Keratinocyte (primary cell): ENCODE results near the gene NAA15. TPM values are rescaled to one million over a fixed set of nuclear protein-coding genes. Genes with fewer than 3 reads are reported as not detected.

Experiments
- DNase-seq: peaks from one replicate; pipeline ENCODE4 v3.0.0-alpha.2; 2011; ENCODE audit warnings: low read depth, missing footprints, low spot score
- FAIRE-seq: peaks from 2 replicates; lab custom pipeline; 2011; peaks lifted over from hg19 to GRCh38; lab: Jason Lieb, UNC
- H2AFZ ChIP-seq: 2 replicates; pipeline ENCODE4 v1.6.0; 2012; ENCODE audit warnings: low read length, control low read depth, inconsistent platforms; ENCODE audit not compliant: control insufficient read depth
- H3K27ac ChIP-seq: 2 replicates; pipeline ENCODE4 v1.5.1; 2011; ENCODE audit warnings: low read length; ENCODE audit not compliant: control insufficient read depth, insufficient read depth
- H3K27me3 ChIP-seq: 3 replicates; pipeline ENCODE4 v1.6.0; 2011; ENCODE audit warnings: low read length; ENCODE audit not compliant: control insufficient read depth, insufficient read depth; ENCODE audit errors: extremely low read depth
- H3K36me3 ChIP-seq, 2 experiments: 2 replicates in 1 of 2; 3 replicates in 1 of 2; pipeline ENCODE4 v1.5.1; 2011; ENCODE audit warnings: low read length in 2 of 2, mild to moderate bottlenecking in 1 of 2; ENCODE audit not compliant: control insufficient read depth in 2 of 2, insufficient read depth in 2 of 2; ENCODE audit errors: extremely low read depth in 1 of 2
- H3K4me1 ChIP-seq: 3 replicates; pipeline ENCODE4 v1.5.1; 2011; ENCODE audit warnings: low read length; ENCODE audit not compliant: control insufficient read depth, insufficient read depth; ENCODE audit errors: extremely low read depth
- H3K4me2 ChIP-seq: 3 replicates; pipeline ENCODE4 v1.6.0; 2011; ENCODE audit warnings: low read depth, low read length; ENCODE audit not compliant: control insufficient read depth, insufficient read depth; ENCODE audit errors: extremely low read depth
- H3K4me3 ChIP-seq, 3 experiments: fragments of 200-600 bp in 1 of 3; sonication (generic) in 1 of 3; 2 replicates in 2 of 3; 3 replicates in 1 of 3; pipeline ENCODE4 v1.5.1; 2011 to 2016; ENCODE audit warnings: low read length in 3 of 3, mild to moderate bottlenecking in 3 of 3, control low read depth in 2 of 3, inconsistent platforms in 1 of 3, low read depth in 1 of 3, mixed read lengths in 1 of 3, mixed run types in 1 of 3, moderate library complexity in 1 of 3; ENCODE audit not compliant: control insufficient read depth in 2 of 3, insufficient read depth in 2 of 3; ENCODE audit errors: extremely low read depth in 1 of 3
- H3K79me2 ChIP-seq: 2 replicates; pipeline ENCODE4 v1.6.0; 2012; ENCODE audit warnings: low read length; ENCODE audit not compliant: control insufficient read depth, insufficient read depth
- H3K9ac ChIP-seq: 3 replicates; pipeline ENCODE4 v1.6.0; 2011; ENCODE audit warnings: low read length; ENCODE audit not compliant: control insufficient read depth, insufficient read depth; ENCODE audit errors: extremely low read depth
- H3K9me1 ChIP-seq: 3 replicates; pipeline ENCODE4 v1.6.0; 2011; ENCODE audit warnings: low read length; ENCODE audit not compliant: control insufficient read depth, insufficient read depth; ENCODE audit errors: extremely low read depth
- H3K9me3 ChIP-seq: 2 replicates; pipeline ENCODE4 v1.5.1; 2012; ENCODE audit warnings: low read depth, low read length; ENCODE audit not compliant: control insufficient read depth
- H4K20me1 ChIP-seq: 3 replicates; pipeline ENCODE4 v1.6.0; 2011; ENCODE audit warnings: low read length; ENCODE audit not compliant: control insufficient read depth, insufficient read depth; ENCODE audit errors: extremely low read depth
- CTCF ChIP-seq, 3 experiments: IDR thresholded peaks in 1 of 3; conservative IDR thresholded peaks in 1 of 3; optimal IDR thresholded peaks in 1 of 3; 2 replicates in 2 of 3; 3 replicates in 1 of 3; pipeline versions ENCODE3 to v1.5.1; 2011; ENCODE audit warnings: low read length in 3 of 3, mild to moderate bottlenecking in 3 of 3, moderate library complexity in 2 of 3, control low read depth in 1 of 3, inconsistent platforms in 1 of 3; ENCODE audit not compliant: insufficient read depth in 2 of 3; ENCODE audit errors: extremely low read depth in 1 of 3
- EZH2 ChIP-seq: IDR thresholded peaks from one replicate; pipeline ENCODE4 v1.6.1; 2012; ENCODE audit warnings: inconsistent platforms, mild to moderate bottlenecking, low read length, moderate library complexity
- dilution Hi-C: fragments of 300-500 bp; cut with MboI; formaldehyde crosslinking; loops from one replicate; pipeline ENCODE4 v1.7.0; 2020; ENCODE audit warnings: low sequenced_read_pairs; ENCODE audit not compliant: extremely low pct_ligation_motif_present
- polyA plus RNA-seq, 5 experiments: library from polyadenylated mRNA; depleted of rRNA in 3 of 5; stranded (reverse) in 3 of 5; stranded (forward) in 1 of 5; unstranded in 1 of 5; fragments of >200 nt; gene quantifications; 1 replicate in 1 of 5; 2 replicates in 3 of 5; 3 replicates in 1 of 5; pipeline versions ENCODE4 v1.2.1 to v1.2.3, GENCODE V29; 2011 to 2012; ENCODE audit warnings: missing spikeins in 2 of 5, low read depth in 1 of 5, low replicate concordance in 1 of 5

The NAA15 gene
- polyA plus RNA-seq, 1 donor (not counting 4 experiments of a cell fraction or from before 2014, with no cell fraction given): 37.2 TPM

DNA sequence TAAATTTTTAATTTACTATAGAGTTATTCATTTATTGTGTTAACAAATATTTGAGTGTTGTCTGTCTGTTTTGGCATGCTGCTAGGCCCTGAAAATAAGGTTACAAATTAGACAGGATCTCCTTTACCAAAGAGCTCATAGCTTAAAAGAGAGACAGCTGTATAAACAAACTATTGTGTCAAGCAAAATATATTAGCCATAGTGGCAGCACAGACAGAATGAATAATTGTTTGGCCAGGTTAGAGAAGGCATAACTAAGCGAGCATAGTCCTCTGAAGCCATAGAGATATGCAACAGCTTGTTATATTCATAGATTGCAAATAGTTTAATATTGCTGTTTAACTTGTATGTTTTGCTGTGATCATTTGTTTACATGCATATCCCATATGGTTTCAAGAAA lies 67.7 kb downstream of the NAA15 start:
- H3K79me2 ChIP-seq: peaks cover 5% of the 10 kb centered on the region
- H3K4me2 ChIP-seq: no peak overlapping the region
- no peak overlapping the region for H2AFZ ChIP-seq
- H3K9me1 ChIP-seq: no peaks in the 10 kb centered on the region
- no peaks in the 10 kb centered on the region for H3K9me3 ChIP-seq
- DNase-seq: no peak
- dilution Hi-C loops: no loop called here
- H3K4me1 ChIP-seq: no peaks in the 10 kb centered on the region
- no peaks in the 10 kb centered on the region for H4K20me1 ChIP-seq
- no peak for FAIRE-seq
- peaks cover 6 to 29% of the 10 kb centered on the region in 2 experiments for H3K36me3 ChIP-seq
- H3K27me3 ChIP-seq: no peaks in the 10 kb centered on the region
- TF ChIP-seq EZH2 (no peak), CTCF (optimal IDR thresholded peaks at IDR 0.05 in 1 of 3, IDR thresholded peaks at IDR 0.05 in 1 of 3, conservative IDR thresholded peaks at IDR 0.05 in 1 of 3; ENCODE audit: extremely low read depth in 1 of 3, insufficient read depth in 2 of 3, low read length in 3 of 3) (no peak)
- no peak overlapping the region for H3K9ac ChIP-seq
- H3K4me3 ChIP-seq: no peak overlapping the region
- H3K27ac ChIP-seq: no peak overlapping the region

DNA sequence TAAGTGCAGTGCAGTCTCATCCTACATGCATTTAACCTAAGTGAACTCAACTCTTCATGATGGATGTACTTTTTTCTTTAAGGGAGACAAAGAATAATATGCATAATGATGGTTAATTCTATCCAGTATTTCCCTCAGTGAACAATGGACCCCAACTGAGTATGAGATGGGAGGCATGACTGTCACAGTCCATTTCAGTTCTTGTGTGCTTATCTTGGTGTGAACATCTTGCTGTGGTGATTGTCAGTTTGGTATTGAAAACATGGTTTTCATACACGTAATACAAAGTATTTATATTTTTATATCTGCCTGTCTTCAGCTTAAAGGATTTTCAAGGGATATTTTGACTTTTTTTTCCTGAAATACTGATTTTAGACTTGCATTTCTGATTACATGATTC lies 72.9 kb downstream of the NAA15 start:
- DNase-seq: no peak
- Histone ChIP-seq H4K20me1 (no peaks in the 10 kb centered on the region), H3K4me3 (no peak overlapping the region), H3K9me1 (no peaks in the 10 kb centered on the region), H3K4me1 (no peaks in the 10 kb centered on the region), H2AFZ (no peak overlapping the region), H3K27me3 (no peaks in the 10 kb centered on the region), H3K27ac (no peak overlapping the region), H3K9me3 (no peaks in the 10 kb centered on the region), H3K36me3 (peaks cover 6 to 21% of the 10 kb centered on the region in 2 experiments), H3K9ac (no peak overlapping the region), H3K4me2 (no peak overlapping the region), H3K79me2 (no peaks in the 10 kb centered on the region)
- FAIRE-seq: no peak
- no peak for TF ChIP-seq CTCF (optimal IDR thresholded peaks at IDR 0.05 in 1 of 3, IDR thresholded peaks at IDR 0.05 in 1 of 3, conservative IDR thresholded peaks at IDR 0.05 in 1 of 3; ENCODE audit: extremely low read depth in 1 of 3, insufficient read depth in 2 of 3, low read length in 3 of 3)
- dilution Hi-C loops: no loop called here
